HL-60 (cell line): ENCODE measurements around the gene CACNG4.

Experiments used
- CTCF ChIP-seq: IDR thresholded peaks from one replicate; pipeline ENCODE4 v1.5.1; 2011; ENCODE audit warnings: low read length, control low read depth, inconsistent platforms; ENCODE audit not compliant: insufficient read depth
- POLR2AphosphoS5 ChIP-seq: IDR thresholded peaks from 2 replicates; pipeline ENCODE4 v1.6.1; 2012; ENCODE audit warnings: low read depth
- REST ChIP-seq: IDR thresholded peaks from 2 replicates; pipeline ENCODE4 v1.6.1; 2012; ENCODE audit warnings: low read depth; ENCODE audit not compliant: insufficient replicate concordance
- SPI1 ChIP-seq: IDR thresholded peaks from 2 replicates; pipeline ENCODE4 v1.6.1; 2012; ENCODE audit warnings: low read depth, mild to moderate bottlenecking, borderline replicate concordance

- no peak for TF ChIP-seq CTCF
- TF ChIP-seq POLR2AphosphoS5: no peak
- TF ChIP-seq REST: no peak
- TF ChIP-seq SPI1: no peak
These were observed 90.1 kb downstream of the CACNG4 start for GRCh38 chr17:67054608-67055007.
